K562 (cell line): Measurements from ENCODE around the gene FAM117B. TPM values are rescaled to one million over a fixed set of nuclear protein-coding genes. Genes with fewer than 3 reads are reported as not detected.

Experiments used
- ATF1 ChIP-seq, 2 experiments: fragments of 450-650 bp in 1 of 2; IDR thresholded peaks; 2 replicates each; pipeline ENCODE4 v1.6.1; 2016; ENCODE audit warnings: missing compliant biosample characterization in 1 of 2, missing genetic modification characterization in 1 of 2
- BCL6 ChIP-seq: fragments of 250-450 bp; sonication (Bioruptor Pico); IDR thresholded peaks from 2 replicates; pipeline ENCODE4 v1.4.0; 2020
- CBFA2T3 ChIP-seq: fragments of 450-650 bp; IDR thresholded peaks from 2 replicates; pipeline ENCODE4 v1.6.1; 2017
- CCAR2 ChIP-seq: fragments of 200-400 bp; formaldehyde crosslinking; IDR thresholded peaks from 2 replicates; pipeline ENCODE4 v1.6.1; 2017; ENCODE audit warnings: mild to moderate bottlenecking, low read depth, low read length
- HBP1 ChIP-seq: fragments of 450-650 bp; formaldehyde crosslinking; IDR thresholded peaks from 2 replicates; pipeline ENCODE4 v1.4.0; 2022; ENCODE audit warnings: missing genetic modification characterization
- HES1 ChIP-seq: fragments of 450-650 bp; IDR thresholded peaks from 2 replicates; pipeline ENCODE4 v1.6.1; 2016; ENCODE audit warnings: low read depth, mild to moderate bottlenecking, moderate library complexity
- KAT8 ChIP-seq: fragments of 450-650 bp; IDR thresholded peaks from 2 replicates; pipeline ENCODE4 v1.6.1; 2016; ENCODE audit warnings: low read depth, mild to moderate bottlenecking
- KDM2B ChIP-seq: fragments of 250-450 bp; sonication (Bioruptor Pico); IDR thresholded peaks from 2 replicates; pipeline ENCODE4 v1.8.0; 2021; ENCODE audit warnings: mild to moderate bottlenecking, moderate library complexity
- NFRKB ChIP-seq: fragments of 450-650 bp; IDR thresholded peaks from 2 replicates; pipeline ENCODE4 v1.6.1; 2016; ENCODE audit warnings: low read depth
- PRPF4 ChIP-seq: fragments of 200-400 bp; formaldehyde crosslinking; IDR thresholded peaks from one replicate; pipeline ENCODE4 v1.6.1; 2017; ENCODE audit warnings: low read length, low read depth, mild to moderate bottlenecking; ENCODE audit not compliant: insufficient read depth, poor library complexity, severe bottlenecking
- SIN3A ChIP-seq, 2 experiments: fragments of 150-350 bp in 1 of 2; IDR thresholded peaks; 2 replicates each; pipeline ENCODE4 v1.6.1; 2011 to 2016; ENCODE audit warnings: borderline replicate concordance in 2 of 2, low read depth in 2 of 2, low read length in 2 of 2, mild to moderate bottlenecking in 2 of 2, moderate library complexity in 2 of 2; ENCODE audit not compliant: control insufficient read depth in 1 of 2
- SNIP1 ChIP-seq: fragments of 450-650 bp; IDR thresholded peaks from 2 replicates; pipeline ENCODE4 v1.7.1; 2017; ENCODE audit warnings: low read depth, mild to moderate bottlenecking
- SRSF3 ChIP-seq: fragments of 200-400 bp; formaldehyde crosslinking; IDR thresholded peaks from 2 replicates; pipeline ENCODE4 v1.6.1; 2016; ENCODE audit warnings: mild to moderate bottlenecking, low read length, moderate library complexity; ENCODE audit not compliant: insufficient read depth
- U2AF1 ChIP-seq: fragments of 200-400 bp; formaldehyde crosslinking; optimal IDR thresholded peaks from 2 replicates; pipeline ENCODE3; 2017; ENCODE audit warnings: mild to moderate bottlenecking, low read depth, low read length, moderate library complexity
- ZNF121 ChIP-seq: sonication (generic); formaldehyde crosslinking; conservative IDR thresholded peaks from 2 replicates; pipeline ENCODE4 v1.8.0; 2022; ENCODE audit warnings: missing genetic modification reagents
- ZNF23 ChIP-seq: fragments of 250-450 bp; sonication (Bioruptor Pico); IDR thresholded peaks from 2 replicates; pipeline ENCODE4 v1.4.0; 2020; ENCODE audit warnings: mild to moderate bottlenecking
- ZNF766 ChIP-seq: fragments of 200-800 bp; sonication (Bioruptor generic); conservative IDR thresholded peaks from 2 replicates; pipeline ENCODE4 v1.6.1; 2016; ENCODE audit warnings: missing genetic modification characterization, missing compliant biosample characterization
- ZNF830 ChIP-seq: fragments of 250-450 bp; sonication (Bioruptor Pico); IDR thresholded peaks from 2 replicates; pipeline ENCODE4 v1.5.0; 2021; ENCODE audit warnings: mild to moderate bottlenecking
- polyA plus RNA-seq, 8 experiments: library from polyadenylated mRNA; depleted of rRNA in 4 of 8; stranded (reverse) in 5 of 8; unstranded in 3 of 8; fragments of >200 nt; fragmentation: Nextera tagmentation in 2 of 8; fragmentation: Illumina TruSeq in 1 of 8; extraction: Ambion mirVana in 2 of 8; extraction: Trizol in 1 of 8; gene quantifications; 2 replicates each; pipeline versions ENCODE4 v1.2.1 to v1.2.3, GENCODE V29; 2011 to 2014; ENCODE audit warnings: inconsistent platforms in 1 of 8, missing spikeins in 1 of 8
- total RNA-seq, 7 experiments: library from RNA; depleted of rRNA in 6 of 7; stranded (reverse); fragments of >200 nt in 6 of 7; fragmentation: Illumina TruSeq in 2 of 7; extraction: Trizol in 2 of 7; gene quantifications; 2 replicates each; pipeline versions ENCODE4 v1.2.1 to v1.2.3, GENCODE V29; 2011 to 2021; ENCODE audit warnings: low replicate concordance in 1 of 7
- TF ChIP-seq, protein P1 (sequence below), 3 experiments: fragments of 200-800 bp in 1 of 3; fragments of 250-450 bp in 1 of 3; fragments of 450-650 bp in 1 of 3; sonication (Bioruptor Pico) in 1 of 3; sonication (Bioruptor generic) in 1 of 3; formaldehyde crosslinking in 1 of 3; IDR thresholded peaks; 2 replicates each; pipeline versions ENCODE4 v1.6.1 to v1.8.0; 2016 to 2022; ENCODE audit warnings: mild to moderate bottlenecking in 2 of 3, missing genetic modification characterization in 2 of 3, missing compliant biosample characterization in 1 of 3, moderate library complexity in 1 of 3
- TF ChIP-seq, protein P2 (sequence below): fragments of 450-650 bp; formaldehyde crosslinking; IDR thresholded peaks from 2 replicates; pipeline ENCODE4 v1.4.0; 2020; ENCODE audit warnings: mild to moderate bottlenecking, moderate library complexity

Gene FAM117B
- total and polyA plus RNA-seq, 9 of the 15 experiments (the other 6 are each of a cell fraction or from before 2014, with no cell fraction given), result 1.6 to 5.2 (median 2.6) TPM

DNA sequence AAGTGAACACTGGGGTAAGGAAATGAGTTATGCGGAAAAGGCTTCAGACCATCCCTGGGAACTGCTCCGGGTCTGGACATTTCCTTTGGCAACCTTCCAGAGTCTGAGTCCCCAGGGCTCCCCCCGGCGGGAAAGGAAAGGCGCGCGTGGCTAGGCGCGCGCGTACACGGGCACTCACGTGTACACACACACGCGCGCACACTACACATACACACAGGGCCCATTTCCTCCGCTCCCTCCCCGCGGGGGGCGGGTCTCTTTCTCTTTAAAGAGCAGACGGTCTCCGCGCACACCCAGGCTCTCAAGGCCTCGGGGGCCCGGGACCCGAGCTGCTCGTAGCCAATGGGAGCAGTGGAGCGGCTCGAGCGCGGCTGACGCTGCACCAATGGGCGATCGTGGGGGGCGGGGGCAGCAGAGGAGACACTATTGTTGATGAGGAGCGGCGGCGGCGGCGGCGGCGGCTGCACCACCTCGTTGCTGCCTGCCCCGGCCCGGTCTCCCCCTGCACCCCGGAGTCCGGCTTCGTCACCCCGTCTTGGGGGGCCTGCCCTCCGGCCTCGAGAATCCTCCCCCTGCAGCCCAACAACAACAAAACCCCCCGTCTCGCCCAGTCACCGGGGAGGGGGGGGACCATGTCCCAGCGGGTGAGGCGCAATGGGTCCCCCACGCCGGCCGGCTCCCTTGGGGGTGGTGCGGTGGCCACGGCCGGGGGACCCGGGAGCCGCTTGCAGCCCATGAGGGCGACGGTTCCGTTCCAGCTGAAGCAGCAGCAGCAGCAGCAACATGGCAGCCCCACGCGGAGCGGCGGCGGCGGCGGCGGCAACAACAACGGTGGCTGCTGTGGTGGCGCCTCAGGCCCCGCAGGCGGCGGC is at the start of gene FAM117B (continued):
- TF ChIP-seq, protein P1, sequence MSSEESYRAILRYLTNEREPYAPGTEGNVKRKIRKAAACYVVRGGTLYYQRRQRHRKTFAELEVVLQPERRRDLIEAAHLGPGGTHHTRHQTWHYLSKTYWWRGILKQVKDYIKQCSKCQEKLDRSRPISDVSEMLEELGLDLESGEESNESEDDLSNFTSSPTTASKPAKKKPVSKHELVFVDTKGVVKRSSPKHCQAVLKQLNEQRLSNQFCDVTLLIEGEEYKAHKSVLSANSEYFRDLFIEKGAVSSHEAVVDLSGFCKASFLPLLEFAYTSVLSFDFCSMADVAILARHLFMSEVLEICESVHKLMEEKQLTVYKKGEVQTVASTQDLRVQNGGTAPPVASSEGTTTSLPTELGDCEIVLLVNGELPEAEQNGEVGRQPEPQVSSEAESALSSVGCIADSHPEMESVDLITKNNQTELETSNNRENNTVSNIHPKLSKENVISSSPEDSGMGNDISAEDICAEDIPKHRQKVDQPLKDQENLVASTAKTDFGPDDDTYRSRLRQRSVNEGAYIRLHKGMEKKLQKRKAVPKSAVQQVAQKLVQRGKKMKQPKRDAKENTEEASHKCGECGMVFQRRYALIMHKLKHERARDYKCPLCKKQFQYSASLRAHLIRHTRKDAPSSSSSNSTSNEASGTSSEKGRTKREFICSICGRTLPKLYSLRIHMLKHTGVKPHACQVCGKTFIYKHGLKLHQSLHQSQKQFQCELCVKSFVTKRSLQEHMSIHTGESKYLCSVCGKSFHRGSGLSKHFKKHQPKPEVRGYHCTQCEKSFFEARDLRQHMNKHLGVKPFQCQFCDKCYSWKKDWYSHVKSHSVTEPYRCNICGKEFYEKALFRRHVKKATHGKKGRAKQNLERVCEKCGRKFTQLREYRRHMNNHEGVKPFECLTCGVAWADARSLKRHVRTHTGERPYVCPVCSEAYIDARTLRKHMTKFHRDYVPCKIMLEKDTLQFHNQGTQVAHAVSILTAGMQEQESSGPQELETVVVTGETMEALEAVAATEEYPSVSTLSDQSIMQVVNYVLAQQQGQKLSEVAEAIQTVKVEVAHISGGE (CRISPR knock-in tag; IDR thresholded peaks at IDR 0.05), result peak in 1 of 3 experiments; percentile 40; a peak in 1 of 6 replicates
- no peak for TF ChIP-seq BCL6 (CRISPR knock-in tag)
- peak; percentile 92 for TF ChIP-seq HES1
- no peak for TF ChIP-seq ZNF830
- TF ChIP-seq ZNF766 (CRISPR knock-in tag), result 0 out of 2 replicates have a peak, but pooled peaks have one; percentile 15
- TF ChIP-seq ATF1 (CRISPR knock-in tag; IDR thresholded peaks at IDR 0.05), result no peak
- TF ChIP-seq ATF1 (tag; IDR thresholded peaks at IDR 0.05), result peak; percentile 84
- no peak for TF ChIP-seq CCAR2
- TF ChIP-seq, protein P2, sequence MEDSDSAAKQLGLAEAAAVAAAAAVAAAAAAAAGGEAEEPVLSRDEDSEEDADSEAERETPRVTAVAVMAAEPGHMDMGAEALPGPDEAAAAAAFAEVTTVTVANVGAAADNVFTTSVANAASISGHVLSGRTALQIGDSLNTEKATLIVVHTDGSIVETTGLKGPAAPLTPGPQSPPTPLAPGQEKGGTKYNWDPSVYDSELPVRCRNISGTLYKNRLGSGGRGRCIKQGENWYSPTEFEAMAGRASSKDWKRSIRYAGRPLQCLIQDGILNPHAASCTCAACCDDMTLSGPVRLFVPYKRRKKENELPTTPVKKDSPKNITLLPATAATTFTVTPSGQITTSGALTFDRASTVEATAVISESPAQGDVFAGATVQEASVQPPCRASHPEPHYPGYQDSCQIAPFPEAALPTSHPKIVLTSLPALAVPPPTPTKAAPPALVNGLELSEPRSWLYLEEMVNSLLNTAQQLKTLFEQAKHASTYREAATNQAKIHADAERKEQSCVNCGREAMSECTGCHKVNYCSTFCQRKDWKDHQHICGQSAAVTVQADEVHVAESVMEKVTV (CRISPR knock-in tag), result no peak
- no peak for TF ChIP-seq ZNF23 (CRISPR knock-in tag)
- no peak for TF ChIP-seq SRSF3
- no peak for TF ChIP-seq SNIP1
- TF ChIP-seq U2AF1, result no peak
- no peak for TF ChIP-seq PRPF4
- TF ChIP-seq KAT8, result no peak
- TF ChIP-seq NFRKB, result no peak
- peak in 1 of 2 experiments; percentile 88; a peak in 1 of 4 replicates for TF ChIP-seq SIN3A (IDR thresholded peaks at IDR 0.05; ENCODE audit: borderline replicate concordance in 2 of 2, control insufficient read depth in 1 of 2, low read depth in 2 of 2, low read length in 2 of 2)
- peak; percentile 27; the same call in 1 of the 2 replicates for TF ChIP-seq CBFA2T3
- 0 out of 2 replicates have a peak, but pooled peaks have one; percentile 68 for TF ChIP-seq KDM2B (CRISPR knock-in tag)
- TF ChIP-seq ZNF121 (CRISPR knock-in tag), result no peak
- no peak for TF ChIP-seq HBP1 (CRISPR knock-in tag)
